Progenitor cell of endocrine pancreas (in vitro differentiated cells): Measurements from ENCODE around the gene GAST. TPM values are rescaled to one million over a fixed set of nuclear protein-coding genes. Genes with fewer than 3 reads are reported as not detected.
"Not testable (repeated sequence)": the region's sequence is repeated elsewhere in the genome, so short reads cannot be mapped to it uniquely, and the experiment has no call there.

Source experiments
- DNase-seq: peaks from one replicate; pipeline ENCODE4 v3.0.0; 2021; ENCODE audit warnings: low spot score; ENCODE audit not compliant: unreplicated experiment
- H3K27ac Mint-ChIP-seq: 2 replicates; pipeline ENCODE4 v1.8.0; 2021; ENCODE audit warnings: mild to moderate bottlenecking, moderate library complexity, mixed read lengths
- H3K27me3 Mint-ChIP-seq: 2 replicates; pipeline ENCODE4 v1.8.0; 2021; ENCODE audit warnings: mixed read lengths
- H3K36me3 Mint-ChIP-seq: 2 replicates; pipeline ENCODE4 v1.8.0; 2022; ENCODE audit warnings: mixed read lengths; ENCODE audit not compliant: insufficient read depth
- H3K4me1 Mint-ChIP-seq: 2 replicates; pipeline ENCODE4 v1.8.0; 2021; ENCODE audit warnings: low read depth, mixed read lengths
- H3K4me3 Mint-ChIP-seq: 2 replicates; pipeline ENCODE4 v1.8.0; 2021; ENCODE audit warnings: low read depth, mild to moderate bottlenecking, moderate library complexity, mixed read lengths
- H3K9me3 Mint-ChIP-seq: 2 replicates; pipeline ENCODE4 v1.8.0; 2021; ENCODE audit warnings: low read depth, mixed read lengths
- total RNA-seq: library from RNA; stranded (reverse); gene quantifications from 2 replicates; pipeline ENCODE4 v1.2.1, GENCODE V29; 2021
- TF ChIP-seq, protein P1 (sequence below): fragments of 200-600 bp; sonication (generic); IDR thresholded peaks from one replicate; pipeline ENCODE4 v1.5.0; 2021; ENCODE audit warnings: antibody characterized with exemption, mild to moderate bottlenecking; ENCODE audit not compliant: unreplicated experiment

Gene GAST
- total RNA-seq, 1 donor from 2014 or later: 28.1 TPM

DNA sequence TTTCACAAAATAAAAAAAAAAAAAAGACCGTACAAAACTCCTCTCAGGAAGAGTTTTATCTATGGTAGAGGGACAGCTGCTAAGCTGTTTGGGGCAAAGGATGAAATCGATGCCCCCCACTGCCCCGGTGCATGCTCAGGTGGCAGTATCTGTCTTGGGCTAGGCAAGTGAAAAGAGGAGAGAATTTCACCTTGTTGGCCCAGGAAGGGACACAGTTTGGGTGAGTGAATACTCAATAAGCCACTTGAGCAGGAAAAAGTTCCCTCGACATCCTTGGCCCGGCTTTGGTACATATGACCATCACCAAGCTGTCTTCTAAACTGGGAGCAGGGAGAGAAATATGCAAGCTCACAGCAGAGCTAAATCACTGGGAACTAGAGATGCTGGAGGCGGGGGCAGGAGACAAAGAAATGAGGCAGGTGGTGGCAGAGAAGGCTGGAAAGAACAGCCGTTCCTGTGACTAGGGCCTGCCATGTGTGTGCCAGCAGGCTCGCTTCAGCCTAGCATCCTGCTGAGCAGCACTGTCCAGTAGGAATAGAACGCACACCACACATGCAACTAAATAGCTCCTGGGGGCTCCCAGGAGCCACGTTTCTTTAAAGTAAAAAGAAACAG, 31.6 kb upstream of the GAST start:
- H3K27me3 Mint-ChIP-seq: no peaks in the 10 kb centered on the region
- H3K4me1 Mint-ChIP-seq: peaks cover 25% of the 10 kb centered on the region
- DNase-seq: no peak
- TF ChIP-seq, protein P1, sequence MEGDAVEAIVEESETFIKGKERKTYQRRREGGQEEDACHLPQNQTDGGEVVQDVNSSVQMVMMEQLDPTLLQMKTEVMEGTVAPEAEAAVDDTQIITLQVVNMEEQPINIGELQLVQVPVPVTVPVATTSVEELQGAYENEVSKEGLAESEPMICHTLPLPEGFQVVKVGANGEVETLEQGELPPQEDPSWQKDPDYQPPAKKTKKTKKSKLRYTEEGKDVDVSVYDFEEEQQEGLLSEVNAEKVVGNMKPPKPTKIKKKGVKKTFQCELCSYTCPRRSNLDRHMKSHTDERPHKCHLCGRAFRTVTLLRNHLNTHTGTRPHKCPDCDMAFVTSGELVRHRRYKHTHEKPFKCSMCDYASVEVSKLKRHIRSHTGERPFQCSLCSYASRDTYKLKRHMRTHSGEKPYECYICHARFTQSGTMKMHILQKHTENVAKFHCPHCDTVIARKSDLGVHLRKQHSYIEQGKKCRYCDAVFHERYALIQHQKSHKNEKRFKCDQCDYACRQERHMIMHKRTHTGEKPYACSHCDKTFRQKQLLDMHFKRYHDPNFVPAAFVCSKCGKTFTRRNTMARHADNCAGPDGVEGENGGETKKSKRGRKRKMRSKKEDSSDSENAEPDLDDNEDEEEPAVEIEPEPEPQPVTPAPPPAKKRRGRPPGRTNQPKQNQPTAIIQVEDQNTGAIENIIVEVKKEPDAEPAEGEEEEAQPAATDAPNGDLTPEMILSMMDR: no peak
- no peak overlapping the region for H3K4me3 Mint-ChIP-seq
- H3K27ac Mint-ChIP-seq: no peak overlapping the region
- H3K9me3 Mint-ChIP-seq: peaks cover 3% of the 10 kb centered on the region
- no peaks in the 10 kb centered on the region for H3K36me3 Mint-ChIP-seq

DNA sequence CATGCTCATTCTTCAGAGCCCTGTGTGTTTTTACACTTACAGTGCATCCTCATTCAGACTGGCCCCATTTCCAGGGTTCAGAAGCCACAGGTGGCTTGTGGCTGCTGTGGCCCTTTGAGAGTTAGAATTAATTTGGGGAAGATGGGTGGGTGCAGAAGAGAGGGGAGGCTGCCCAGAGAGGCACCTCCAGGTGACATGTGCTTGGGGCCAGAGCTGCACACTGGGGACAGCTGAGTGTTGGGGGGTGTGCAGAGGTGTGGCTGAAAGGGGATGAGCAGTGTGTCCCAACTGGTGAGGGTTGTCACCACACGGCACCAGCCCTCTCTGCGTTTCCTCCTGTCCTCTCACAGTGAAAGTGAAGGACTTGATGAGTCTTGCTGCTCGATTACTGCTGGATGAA, 30.4 kb upstream of the GAST start:
- H3K9me3 Mint-ChIP-seq: no peaks in the 10 kb centered on the region
- DNase-seq: no peak
- H3K4me1 Mint-ChIP-seq: peaks cover 14% of the 10 kb centered on the region
- no peaks in the 10 kb centered on the region for H3K36me3 Mint-ChIP-seq
- H3K27ac Mint-ChIP-seq: no peak overlapping the region
- TF ChIP-seq, protein P1: no peak
- H3K27me3 Mint-ChIP-seq: no peaks in the 10 kb centered on the region
- no peak overlapping the region for H3K4me3 Mint-ChIP-seq

DNA sequence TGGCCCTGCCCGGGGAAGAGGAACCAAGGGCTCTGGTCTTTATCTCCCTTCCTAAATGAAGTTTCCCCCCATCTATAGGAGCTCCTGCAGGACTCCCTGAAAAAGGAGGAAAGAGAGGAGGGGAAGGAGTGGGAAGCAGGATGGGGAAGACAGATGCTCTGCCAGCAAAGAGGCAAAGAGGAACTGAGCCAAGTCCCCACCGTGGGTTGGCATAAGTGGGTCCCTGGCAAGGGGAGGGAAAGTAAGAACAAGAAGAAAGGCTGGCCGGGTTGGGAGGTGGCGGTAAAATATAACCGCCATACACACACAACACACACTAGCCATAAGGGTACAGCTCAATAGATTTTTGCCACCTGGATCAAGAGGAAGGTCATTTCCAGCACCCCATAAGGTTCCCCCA, 29.5 kb upstream of the GAST start:
- no peak overlapping the region for H3K27ac Mint-ChIP-seq

DNA sequence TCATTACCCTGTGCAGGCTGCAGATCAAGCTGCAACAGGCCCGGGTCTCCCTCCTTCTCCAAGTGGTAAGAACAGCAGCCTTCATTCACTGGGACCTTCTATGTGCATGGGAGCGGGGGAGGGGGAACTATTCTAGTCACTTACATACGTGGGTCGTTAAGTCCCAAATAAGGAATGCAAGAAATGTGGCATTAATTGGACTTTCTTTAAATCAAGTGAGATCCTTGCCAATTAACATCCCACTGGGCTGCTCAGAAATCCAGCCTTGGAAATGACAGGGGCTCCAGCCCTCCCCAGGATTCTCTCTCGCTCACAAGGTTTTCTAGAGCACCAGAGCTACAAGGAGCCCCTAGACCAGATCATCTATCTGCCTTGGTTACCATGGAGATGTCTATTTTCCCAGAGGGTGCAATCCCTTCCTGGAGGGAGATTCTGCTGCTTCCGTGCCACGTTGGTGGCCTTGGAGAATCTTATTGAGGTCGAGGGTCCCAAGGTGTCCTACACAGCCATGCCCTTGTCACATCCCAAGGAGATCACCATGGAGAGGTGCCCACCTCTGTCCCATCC, 28.6 kb upstream of the GAST start:
- H3K9me3 Mint-ChIP-seq: no peaks in the 10 kb centered on the region
- H3K36me3 Mint-ChIP-seq: no peaks in the 10 kb centered on the region

More for the DNA sequence above, 29.5 kb upstream of the GAST start:
- Mint-ChIP-seq H3K4me1 (peaks cover 10% of the 10 kb centered on the region), H3K9me3 (no peaks in the 10 kb centered on the region), H3K27me3 (no peaks in the 10 kb centered on the region), H3K4me3 (no peak overlapping the region), H3K36me3 (no peaks in the 10 kb centered on the region)
- DNase-seq: no peak
- TF ChIP-seq, protein P1: no peak

DNA sequence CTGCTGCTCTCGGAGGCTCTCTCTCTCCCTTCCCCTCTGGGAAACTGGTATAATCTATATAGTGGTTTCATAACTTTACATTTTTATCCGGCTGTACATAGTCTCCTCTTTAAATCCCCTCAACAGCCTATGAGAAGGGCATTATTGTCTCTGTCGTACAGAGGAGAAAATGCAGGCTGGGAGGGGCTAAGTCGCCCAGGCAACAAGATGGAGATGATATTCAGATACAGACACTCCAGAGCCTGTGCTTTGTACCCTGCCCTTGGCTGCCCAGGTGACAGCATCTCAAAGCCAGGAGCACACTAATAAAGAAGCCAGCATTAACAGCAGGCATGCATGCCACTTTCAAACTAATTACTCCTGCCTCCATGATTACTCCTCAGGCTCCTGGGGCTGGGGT, 28.1 kb upstream of the GAST start:
- no peaks in the 10 kb centered on the region for H3K27me3 Mint-ChIP-seq
- no peaks in the 10 kb centered on the region for H3K9me3 Mint-ChIP-seq
- TF ChIP-seq, protein P1: no peak
- no peak overlapping the region for H3K27ac Mint-ChIP-seq
- H3K4me1 Mint-ChIP-seq: peaks cover 8% of the 10 kb centered on the region
- DNase-seq: no peak
- H3K4me3 Mint-ChIP-seq: no peak overlapping the region
- H3K36me3 Mint-ChIP-seq: no peaks in the 10 kb centered on the region

More for the DNA sequence above, 28.6 kb upstream of the GAST start:
- peaks cover 13% of the 10 kb centered on the region for H3K4me1 Mint-ChIP-seq
- no peaks in the 10 kb centered on the region for H3K27me3 Mint-ChIP-seq
- no peak overlapping the region for H3K4me3 Mint-ChIP-seq
- no peak overlapping the region for H3K27ac Mint-ChIP-seq
- DNase-seq: no peak
- TF ChIP-seq, protein P1: no peak

DNA sequence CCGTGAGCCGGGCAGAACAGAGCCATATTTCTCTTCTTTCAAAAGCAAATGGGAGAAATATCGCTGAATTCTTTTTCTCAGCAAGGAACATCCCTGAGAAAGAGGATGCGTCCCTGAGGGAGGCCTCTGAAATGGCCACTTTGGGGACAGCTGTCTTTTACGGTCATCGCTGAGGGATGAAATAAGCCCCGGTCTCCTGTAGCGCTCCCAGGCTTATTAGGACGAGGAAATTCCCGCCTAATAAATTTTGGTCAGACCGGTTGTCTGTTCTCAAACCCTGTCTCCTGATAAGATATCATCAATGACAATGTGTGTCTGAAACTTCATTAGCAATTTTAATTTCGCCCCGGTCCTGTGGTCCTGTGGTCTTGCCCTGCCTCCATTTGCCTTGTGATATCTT, 26.4 kb upstream of the GAST start:
- not testable (repeated sequence) for DNase-seq, H3K27ac Mint-ChIP-seq, H3K27me3 Mint-ChIP-seq, H3K9me3 Mint-ChIP-seq, H3K4me3 Mint-ChIP-seq
- peaks cover 12% of the 10 kb centered on the region for H3K4me1 Mint-ChIP-seq
- peaks cover 10% of the 10 kb centered on the region for H3K36me3 Mint-ChIP-seq
